IMR-90 (cell line): ENCODE measurements around the gene SLC6A6. TPM values are rescaled to one million over a fixed set of nuclear protein-coding genes. Genes with fewer than 3 reads are reported as not detected.

ENCODE experiments used
- ATAC-seq: fragments of 200-7000 bp; cut with Tn5 transposase; 2 replicates; pipeline ENCODE4 v1.9.1; 2020; ENCODE audit warnings: low read depth, mild to moderate bottlenecking, moderate library complexity
- BruUV-seq: library from RNA; stranded (reverse); fragments of 400-500 nt; replicated peaks from 2 replicates; lab custom pipeline; 2021; lab: Mats Ljungman, UMichigan
- CTCF ChIA-PET: fragments of 300-600 bp; formaldehyde crosslinking; extraction: SDS; loops from one replicate; lab custom pipeline; 2021; ENCODE audit warnings: antibody characterized with exemption; lab: Yijun Ruan, JAX
- POLR2A ChIA-PET: fragments of 300-600 bp; sonication (Branson Sonifier 250); formaldehyde crosslinking; loops from one replicate; lab custom pipeline; 2022; ENCODE audit warnings: antibody characterized with exemption; ENCODE audit not compliant: unreplicated experiment; lab: Charles Lee
- DNase-seq: peaks from one replicate; pipeline ENCODE4 v3.0.0; 2013
- H2AFZ ChIP-seq: replicated peaks from 2 replicates; pipeline ENCODE3; 2013; ENCODE audit warnings: low read length, mild to moderate bottlenecking; ENCODE audit not compliant: poor library complexity
- H2AK5ac ChIP-seq: 2 replicates; pipeline ENCODE4 v1.6.1; 2013; ENCODE audit warnings: low read depth, low read length, inconsistent platforms
- H2AK9ac ChIP-seq: replicated peaks from 2 replicates; pipeline ENCODE3; 2013; ENCODE audit warnings: mild to moderate bottlenecking, low read depth, low read length, moderate library complexity; ENCODE audit not compliant: poor library complexity
- H2BK120ac ChIP-seq: 2 replicates; pipeline ENCODE4 v1.6.1; 2013; ENCODE audit warnings: low read depth, low read length, inconsistent platforms
- H2BK15ac ChIP-seq: 3 replicates; pipeline ENCODE4 v1.6.1; 2013; ENCODE audit warnings: low read depth, low read length, inconsistent platforms
- H2BK20ac ChIP-seq: 2 replicates; pipeline ENCODE4 v1.6.1; 2013; ENCODE audit warnings: low read depth, mild to moderate bottlenecking, inconsistent platforms, low read length, moderate library complexity
- H2BK5ac ChIP-seq: 2 replicates; pipeline ENCODE4 v1.6.1; 2013; ENCODE audit warnings: mild to moderate bottlenecking, low read depth, low read length, inconsistent platforms; ENCODE audit not compliant: poor library complexity, severe bottlenecking
- H3K14ac ChIP-seq: replicated peaks from 2 replicates; pipeline ENCODE4 v1.6.1; 2013; ENCODE audit warnings: low read depth, low read length, inconsistent platforms
- H3K18ac ChIP-seq: 2 replicates; pipeline ENCODE4 v1.6.1; 2013; ENCODE audit warnings: low read depth, low read length, control low read depth
- H3K23ac ChIP-seq: 2 replicates; pipeline ENCODE4 v1.6.1; 2013; ENCODE audit warnings: low read depth, low read length, inconsistent platforms
- H3K27ac ChIP-seq: 2 replicates; pipeline ENCODE4 v1.5.1; 2013; ENCODE audit warnings: mild to moderate bottlenecking, control low read depth, low read length; ENCODE audit not compliant: insufficient read depth
- H3K27me3 ChIP-seq: 2 replicates; pipeline ENCODE4 v1.6.1; 2013; ENCODE audit warnings: low read length; ENCODE audit not compliant: control insufficient read depth, insufficient read depth
- H3K36me3 ChIP-seq: 2 replicates; pipeline ENCODE4 v1.6.1; 2013; ENCODE audit warnings: low read length, mixed read lengths; ENCODE audit not compliant: control insufficient read depth, insufficient read depth
- H3K4ac ChIP-seq: 2 replicates; pipeline ENCODE4 v1.6.1; 2013; ENCODE audit warnings: low read depth, low read length, inconsistent platforms
- H3K4me1 ChIP-seq: 2 replicates; pipeline ENCODE4 v1.6.1; 2013; ENCODE audit warnings: low read length, mixed read lengths; ENCODE audit not compliant: control insufficient read depth, insufficient read depth
- H3K4me2 ChIP-seq: 2 replicates; pipeline ENCODE4 v1.6.1; 2013; ENCODE audit warnings: low read depth, mild to moderate bottlenecking, control low read depth, low read length, moderate library complexity
- H3K4me3 ChIP-seq: 2 replicates; pipeline ENCODE4 v1.5.1; 2013; ENCODE audit warnings: low read depth, mild to moderate bottlenecking, control low read depth, low read length, moderate library complexity; ENCODE audit not compliant: insufficient read depth
- H3K56ac ChIP-seq: 2 replicates; pipeline ENCODE4 v1.6.1; 2013; ENCODE audit warnings: low read length, inconsistent platforms; ENCODE audit not compliant: insufficient read depth; ENCODE audit errors: extremely low read depth
- H3K79me1 ChIP-seq, 2 experiments: 2 replicates each; pipeline ENCODE4 v1.6.1; 2013; ENCODE audit warnings: low read length in 2 of 2, inconsistent platforms in 1 of 2, low read depth in 1 of 2
- H3K9ac ChIP-seq: 2 replicates; pipeline ENCODE4 v1.6.1; 2013; ENCODE audit warnings: low read depth, low read length, control low read depth
- H3K9me1 ChIP-seq: 2 replicates; pipeline ENCODE4 v1.6.1; 2013; ENCODE audit warnings: low read length, inconsistent platforms; ENCODE audit not compliant: insufficient read depth
- H3K9me3 ChIP-seq: 2 replicates; pipeline ENCODE4 v1.6.1; 2013; ENCODE audit warnings: low read length; ENCODE audit not compliant: control insufficient read depth, insufficient read depth
- H4K20me1 ChIP-seq: 2 replicates; pipeline ENCODE4 v1.6.1; 2013; ENCODE audit warnings: low read length, inconsistent platforms; ENCODE audit not compliant: insufficient read depth
- H4K5ac ChIP-seq: 2 replicates; pipeline ENCODE4 v1.6.1; 2013; ENCODE audit warnings: mild to moderate bottlenecking, low read depth, low read length, control low read depth
- H4K8ac ChIP-seq, 2 experiments: 2 replicates each; pipeline ENCODE4 v1.6.1; 2013; ENCODE audit warnings: low read depth in 2 of 2, low read length in 2 of 2, control low read depth in 1 of 2, inconsistent platforms in 1 of 2
- H4K91ac ChIP-seq: 2 replicates; pipeline ENCODE4 v1.6.1; 2013; ENCODE audit warnings: low read depth, low read length, inconsistent platforms; ENCODE audit not compliant: insufficient read depth
- BHLHE40 ChIP-seq: fragments of 150-350 bp; IDR thresholded peaks from 2 replicates; pipeline ENCODE4 v1.6.1; 2016; ENCODE audit warnings: mild to moderate bottlenecking, low read depth, low read length
- CEBPB ChIP-seq: IDR thresholded peaks from 2 replicates; pipeline ENCODE4 v1.6.1; 2012; ENCODE audit warnings: low read depth, low read length, improper control_type of control experiment
- CHD1 ChIP-seq: IDR thresholded peaks from 2 replicates; pipeline ENCODE4 v1.6.1; 2012; ENCODE audit warnings: low read depth, low read length, improper control_type of control experiment
- FOS ChIP-seq: fragments of 150-350 bp; IDR thresholded peaks from 2 replicates; pipeline ENCODE4 v1.6.1; 2016; ENCODE audit warnings: low read depth, low read length
- MAFK ChIP-seq: IDR thresholded peaks from 2 replicates; pipeline ENCODE4 v1.6.1; 2012; ENCODE audit warnings: low read depth, low read length, improper control_type of control experiment
- MAZ ChIP-seq: IDR thresholded peaks from 2 replicates; pipeline ENCODE4 v1.6.1; 2012; ENCODE audit warnings: low read depth, mild to moderate bottlenecking, low read length, improper control_type of control experiment, moderate library complexity, borderline replicate concordance
- MXI1 ChIP-seq: IDR thresholded peaks from 2 replicates; pipeline ENCODE4 v1.6.1; 2012; ENCODE audit warnings: low read depth, mild to moderate bottlenecking, low read length, moderate library complexity, borderline replicate concordance
- NFE2L2 ChIP-seq: fragments of 150-350 bp; IDR thresholded peaks from 2 replicates; pipeline ENCODE4 v1.6.1; 2016; ENCODE audit warnings: low read depth, mild to moderate bottlenecking, low read length
- POLR2A ChIP-seq: IDR thresholded peaks from 2 replicates; pipeline ENCODE4 v1.6.1; 2012; ENCODE audit warnings: mild to moderate bottlenecking, low read depth, low read length
- RAD21 ChIP-seq: IDR thresholded peaks from 2 replicates; pipeline ENCODE4 v1.6.1; 2012; ENCODE audit warnings: low read length, improper control_type of control experiment
- RCOR1 ChIP-seq: IDR thresholded peaks from 2 replicates; pipeline ENCODE4 v1.6.1; 2012; ENCODE audit warnings: mild to moderate bottlenecking, low read length, improper control_type of control experiment; ENCODE audit not compliant: insufficient replicate concordance
- RFX5 ChIP-seq: IDR thresholded peaks from 2 replicates; pipeline ENCODE4 v1.8.0; 2012; ENCODE audit warnings: low read depth, mild to moderate bottlenecking, low read length, moderate library complexity
- SMC3 ChIP-seq: fragments of 150-350 bp; IDR thresholded peaks from 2 replicates; pipeline ENCODE4 v1.6.1; 2016; ENCODE audit warnings: low read depth, mild to moderate bottlenecking, antibody characterized with exemption, low read length, moderate library complexity
- WGBS, 2 experiments: methylation state at CpG; one replicate each; pipeline versions ENCODE4 v1.1.5 to v1.1.7; 2013; ENCODE audit warnings: missing lambda C conversion rate in 2 of 2; ENCODE audit not compliant: insufficient read length in 1 of 2; ENCODE audit errors: extremely low coverage in 2 of 2; 5-methylcytosine and 5-hydroxymethylcytosine counted together
- dilution Hi-C: fragments of 300-500 bp; cut with HindIII; formaldehyde crosslinking; loops from one replicate; pipeline ENCODE4 v1.14.3; 2018; ENCODE audit warnings: low sequenced_read_pairs; ENCODE audit not compliant: unreplicated experiment
- in situ Hi-C: fragments of 300-500 bp; cut with MboI; formaldehyde crosslinking; loops from 3 replicates; pipeline ENCODE4 v1.14.3; 2019; ENCODE audit warnings: low sequenced_read_pairs, inconsistent platforms, mixed read lengths
- intact Hi-C: fragments of 100-400 bp; cut with micrococcal nuclease; formaldehyde crosslinking; loops from 2 replicates; pipeline ENCODE4 v1.10.0; 2022
- polyA plus RNA-seq, 3 experiments: library from polyadenylated mRNA; depleted of rRNA; stranded (reverse); fragments of >200 nt; gene quantifications; 2 replicates each; pipeline ENCODE4 v1.2.3, GENCODE V29; 2012; ENCODE audit warnings: low replicate concordance in 1 of 3
- total RNA-seq: library from RNA; depleted of rRNA; stranded (reverse); fragments of >200 nt; gene quantifications from 2 replicates; pipeline ENCODE4 v1.2.3, GENCODE V29; 2012
- TF ChIP-seq, protein P1 (sequence below): conservative IDR thresholded peaks from 2 replicates; pipeline ENCODE4 v1.5.1; 2012; ENCODE audit warnings: mild to moderate bottlenecking, low read depth, low read length, improper control_type of control experiment
- TF ChIP-seq, protein P2 (sequence below): fragments of 150-350 bp; IDR thresholded peaks from 2 replicates; pipeline ENCODE4 v1.6.1; 2016; ENCODE audit warnings: low read depth, mild to moderate bottlenecking, low read length, moderate library complexity, borderline replicate concordance
- TF ChIP-seq, protein P3 (sequence below): fragments of 150-350 bp; IDR thresholded peaks from 2 replicates; pipeline ENCODE4 v1.6.1; 2017; ENCODE audit warnings: mild to moderate bottlenecking, antibody characterized with exemption, low read length, low read depth

Gene SLC6A6
- total and polyA plus RNA-seq, 2 of the 4 experiments (the other 2 are of a cell fraction): 29.9 to 39.4 TPM

DNA sequence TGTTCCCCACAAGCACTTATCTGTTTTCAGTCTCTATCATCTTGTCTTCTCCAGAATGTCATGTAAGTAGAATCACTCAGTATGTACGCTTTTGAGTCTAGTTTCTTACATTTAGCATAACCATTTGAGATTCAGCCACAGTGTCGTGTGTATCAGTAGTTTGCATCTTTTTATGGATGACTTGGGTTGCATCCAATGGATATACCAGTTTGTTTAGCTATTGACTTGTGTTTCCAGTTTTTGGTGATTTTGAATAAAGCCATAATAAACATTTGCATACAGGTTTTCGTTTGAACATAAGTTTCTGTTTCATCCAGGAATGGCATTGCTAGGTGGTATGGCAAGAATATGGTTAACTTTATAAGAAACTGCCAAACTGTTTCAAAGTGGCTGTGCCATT is 125.7 kb downstream of the SLC6A6 start:
- no peak overlapping the region for H4K5ac ChIP-seq
- no peak overlapping the region for H2BK15ac ChIP-seq
- H3K9ac ChIP-seq: no peak overlapping the region
- H2BK120ac ChIP-seq: no peak overlapping the region
- in situ Hi-C loops: no loop called here
- POLR2A ChIA-PET: no interaction called here
- peaks cover 2% of the 10 kb centered on the region; the same call in 1 of the 2 replicates for H3K4me1 ChIP-seq
- H2AFZ ChIP-seq: no peak overlapping the region
- BruUV-seq: no TSS peak
- H3K18ac ChIP-seq: no peak overlapping the region
- no peaks in the 10 kb centered on the region for H3K9me1 ChIP-seq
- no peaks in the 10 kb centered on the region for H3K79me1 ChIP-seq
- ATAC-seq (no peak), DNase-seq (no peak)
- H3K56ac ChIP-seq: no peak overlapping the region
- no peak overlapping the region for H3K4ac ChIP-seq
- H2AK5ac ChIP-seq: no peak overlapping the region
- no peak overlapping the region for H4K8ac ChIP-seq
- no peak overlapping the region for H3K23ac ChIP-seq
- H4K91ac ChIP-seq: no peak overlapping the region
- peaks cover 19% of the 10 kb centered on the region for H3K27me3 ChIP-seq
- WGBS, 2 experiments: no CpG with 5 or more reads among the region's 3 CpGs
- no peak overlapping the region for H3K14ac ChIP-seq
- intact Hi-C loops: no loop called here
- no peaks in the 10 kb centered on the region for H3K9me3 ChIP-seq
- dilution Hi-C loops: no loop called here
- no peak overlapping the region for H3K4me3 ChIP-seq
- H2BK20ac ChIP-seq: no peak overlapping the region
- H2BK5ac ChIP-seq: no peak overlapping the region
- H2AK9ac ChIP-seq: no peak overlapping the region
- CTCF ChIA-PET: interaction anchor here (0.6 kb wide), 1 partner anchor 312 kb away, joined by 3 read pairs; no protein-coding TSS in a partner anchor
- TF ChIP-seq RCOR1 (no peak), POLR2A (no peak), BHLHE40 (no peak), FOS (no peak), NFE2L2 (no peak), RFX5 (no peak), RAD21 (no peak), MXI1 (no peak), SMC3 (no peak), MAZ (no peak), MAFK (no peak), CHD1 (no peak), CEBPB (no peak)
- TF ChIP-seq, protein P1, sequence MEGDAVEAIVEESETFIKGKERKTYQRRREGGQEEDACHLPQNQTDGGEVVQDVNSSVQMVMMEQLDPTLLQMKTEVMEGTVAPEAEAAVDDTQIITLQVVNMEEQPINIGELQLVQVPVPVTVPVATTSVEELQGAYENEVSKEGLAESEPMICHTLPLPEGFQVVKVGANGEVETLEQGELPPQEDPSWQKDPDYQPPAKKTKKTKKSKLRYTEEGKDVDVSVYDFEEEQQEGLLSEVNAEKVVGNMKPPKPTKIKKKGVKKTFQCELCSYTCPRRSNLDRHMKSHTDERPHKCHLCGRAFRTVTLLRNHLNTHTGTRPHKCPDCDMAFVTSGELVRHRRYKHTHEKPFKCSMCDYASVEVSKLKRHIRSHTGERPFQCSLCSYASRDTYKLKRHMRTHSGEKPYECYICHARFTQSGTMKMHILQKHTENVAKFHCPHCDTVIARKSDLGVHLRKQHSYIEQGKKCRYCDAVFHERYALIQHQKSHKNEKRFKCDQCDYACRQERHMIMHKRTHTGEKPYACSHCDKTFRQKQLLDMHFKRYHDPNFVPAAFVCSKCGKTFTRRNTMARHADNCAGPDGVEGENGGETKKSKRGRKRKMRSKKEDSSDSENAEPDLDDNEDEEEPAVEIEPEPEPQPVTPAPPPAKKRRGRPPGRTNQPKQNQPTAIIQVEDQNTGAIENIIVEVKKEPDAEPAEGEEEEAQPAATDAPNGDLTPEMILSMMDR: no peak
- TF ChIP-seq, protein P2, sequence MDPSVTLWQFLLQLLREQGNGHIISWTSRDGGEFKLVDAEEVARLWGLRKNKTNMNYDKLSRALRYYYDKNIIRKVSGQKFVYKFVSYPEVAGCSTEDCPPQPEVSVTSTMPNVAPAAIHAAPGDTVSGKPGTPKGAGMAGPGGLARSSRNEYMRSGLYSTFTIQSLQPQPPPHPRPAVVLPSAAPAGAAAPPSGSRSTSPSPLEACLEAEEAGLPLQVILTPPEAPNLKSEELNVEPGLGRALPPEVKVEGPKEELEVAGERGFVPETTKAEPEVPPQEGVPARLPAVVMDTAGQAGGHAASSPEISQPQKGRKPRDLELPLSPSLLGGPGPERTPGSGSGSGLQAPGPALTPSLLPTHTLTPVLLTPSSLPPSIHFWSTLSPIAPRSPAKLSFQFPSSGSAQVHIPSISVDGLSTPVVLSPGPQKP: no peak
- TF ChIP-seq, protein P3, sequence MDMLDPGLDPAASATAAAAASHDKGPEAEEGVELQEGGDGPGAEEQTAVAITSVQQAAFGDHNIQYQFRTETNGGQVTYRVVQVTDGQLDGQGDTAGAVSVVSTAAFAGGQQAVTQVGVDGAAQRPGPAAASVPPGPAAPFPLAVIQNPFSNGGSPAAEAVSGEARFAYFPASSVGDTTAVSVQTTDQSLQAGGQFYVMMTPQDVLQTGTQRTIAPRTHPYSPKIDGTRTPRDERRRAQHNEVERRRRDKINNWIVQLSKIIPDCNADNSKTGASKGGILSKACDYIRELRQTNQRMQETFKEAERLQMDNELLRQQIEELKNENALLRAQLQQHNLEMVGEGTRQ: no peak
- H3K4me2 ChIP-seq: no peak overlapping the region
- no peaks in the 10 kb centered on the region for H3K36me3 ChIP-seq
- H4K20me1 ChIP-seq: no peaks in the 10 kb centered on the region
- no peak overlapping the region for H3K27ac ChIP-seq
